ENCODE measurements around the gene VSTM2L.

DNA sequence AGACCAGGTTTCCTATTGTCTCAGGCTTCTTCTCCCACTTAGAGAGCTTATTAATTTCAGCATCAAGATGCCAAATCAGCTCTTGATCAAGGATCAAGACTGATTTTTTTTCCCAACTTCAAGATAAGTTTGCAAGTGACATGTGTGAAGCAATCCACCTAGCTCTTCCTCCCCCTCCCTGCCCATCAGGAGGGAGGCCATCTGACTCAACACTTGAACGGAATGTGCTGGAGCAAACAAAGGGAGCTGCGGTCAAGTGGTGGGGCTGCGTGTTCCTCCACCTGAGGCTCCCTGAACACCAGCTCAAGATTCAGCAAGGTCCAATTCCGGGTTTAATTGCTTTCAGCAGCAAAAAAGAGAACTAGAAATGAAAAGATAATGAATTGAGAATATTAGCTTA lies 91.6 kb downstream of the VSTM2L start:
- TF ChIP-seq, protein P1, sequence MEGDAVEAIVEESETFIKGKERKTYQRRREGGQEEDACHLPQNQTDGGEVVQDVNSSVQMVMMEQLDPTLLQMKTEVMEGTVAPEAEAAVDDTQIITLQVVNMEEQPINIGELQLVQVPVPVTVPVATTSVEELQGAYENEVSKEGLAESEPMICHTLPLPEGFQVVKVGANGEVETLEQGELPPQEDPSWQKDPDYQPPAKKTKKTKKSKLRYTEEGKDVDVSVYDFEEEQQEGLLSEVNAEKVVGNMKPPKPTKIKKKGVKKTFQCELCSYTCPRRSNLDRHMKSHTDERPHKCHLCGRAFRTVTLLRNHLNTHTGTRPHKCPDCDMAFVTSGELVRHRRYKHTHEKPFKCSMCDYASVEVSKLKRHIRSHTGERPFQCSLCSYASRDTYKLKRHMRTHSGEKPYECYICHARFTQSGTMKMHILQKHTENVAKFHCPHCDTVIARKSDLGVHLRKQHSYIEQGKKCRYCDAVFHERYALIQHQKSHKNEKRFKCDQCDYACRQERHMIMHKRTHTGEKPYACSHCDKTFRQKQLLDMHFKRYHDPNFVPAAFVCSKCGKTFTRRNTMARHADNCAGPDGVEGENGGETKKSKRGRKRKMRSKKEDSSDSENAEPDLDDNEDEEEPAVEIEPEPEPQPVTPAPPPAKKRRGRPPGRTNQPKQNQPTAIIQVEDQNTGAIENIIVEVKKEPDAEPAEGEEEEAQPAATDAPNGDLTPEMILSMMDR (conservative IDR thresholded peaks at IDR 0.05 in 1 of 2, IDR thresholded peaks at IDR 0.05 in 1 of 2; ENCODE audit: low read depth in 1 of 2, low read length in 2 of 2), result no peak
- TF ChIP-seq EZH2 (IDR thresholded peaks at IDR 0.05; ENCODE audit: low read length, missing control alignments), result no peak

Data from fibroblast of lung (primary cell).